Upper lobe of left lung (tissue), 4 donors: ENCODE results near the gene PTP4A1.

Source experiments
- CTCF ChIP-seq, 6 experiments: fragments of 450-650 bp in 4 of 6; fragments of 200-600 bp in 2 of 6; sonication (generic) in 2 of 6; IDR thresholded peaks; one replicate each; pipeline ENCODE4 v1.5.1; 2016 to 2019; ENCODE audit warnings: antibody characterized with exemption in 6 of 6
- EP300 ChIP-seq, 4 donors: sonication (generic); formaldehyde crosslinking; IDR thresholded peaks; one replicate each; pipeline ENCODE4 v1.5.1; 2017; ENCODE audit warnings: antibody characterized with exemption in 4 of 4, control low read depth in 2 of 4
- POLR2A ChIP-seq, 4 donors: fragments of 450-650 bp; IDR thresholded peaks; one replicate each; pipeline ENCODE4 v1.5.1; 2016 to 2017; ENCODE audit warnings: antibody characterized with exemption in 4 of 4, mild to moderate bottlenecking in 2 of 4
- POLR2AphosphoS5 ChIP-seq, 2 donors: sonication (generic); formaldehyde crosslinking; IDR thresholded peaks; one replicate each; pipeline ENCODE4 v1.5.1; 2017; ENCODE audit warnings: antibody characterized with exemption in 2 of 2

- TF ChIP-seq POLR2A (IDR thresholded peaks at IDR 0.05) (no peak), POLR2AphosphoS5 (IDR thresholded peaks at IDR 0.05) (no peak), CTCF (IDR thresholded peaks at IDR 0.05) (no peak), EP300 (IDR thresholded peaks at IDR 0.05) (no peak)
These were observed 27.0 kb downstream of the PTP4A1 start for GRCh38 chr6:63599243-63599642.
